ENCODE results near the gene KRTAP13-2.

Gene KRTAP13-2

GRCh38 chr21:30382201-30382600, 10.1 kb upstream of the KRTAP13-2 start:
- DNase-seq, result no peak
- no peaks in the 10 kb centered on the region for H3K36me3 ChIP-seq
- no peaks in the 10 kb centered on the region for H3K4me1 ChIP-seq
- no peaks in the 10 kb centered on the region for H3K9me3 ChIP-seq
- no peaks in the 10 kb centered on the region for H3K27me3 ChIP-seq
- TF ChIP-seq CTCF (IDR thresholded peaks at IDR 0.05; ENCODE audit: low read depth, low read length), result no peak
- H3K4me3 ChIP-seq (ENCODE audit: low read depth, low read length), result no peak overlapping the region

- Histone ChIP-seq H3K36me3 (no peaks in the 10 kb centered on the region), H3K27me3 (no peaks in the 10 kb centered on the region), H3K4me3 (ENCODE audit: low read depth, low read length) (no peak overlapping the region), H3K4me1 (no peaks in the 10 kb centered on the region), H3K9me3 (no peaks in the 10 kb centered on the region)
- DNase-seq, result no peak
- TF ChIP-seq CTCF (IDR thresholded peaks at IDR 0.05; ENCODE audit: low read depth, low read length), result no peak
Observed at GRCh38 chr21:30355906-30356305, 16.2 kb downstream of the KRTAP13-2 start.

- Histone ChIP-seq H3K4me3 (ENCODE audit: low read depth, low read length) (no peak overlapping the region), H3K9me3 (no peaks in the 10 kb centered on the region), H3K27me3 (no peaks in the 10 kb centered on the region), H3K36me3 (no peaks in the 10 kb centered on the region), H3K4me1 (no peaks in the 10 kb centered on the region)
- DNase-seq, result no peak
- no peak for TF ChIP-seq CTCF (IDR thresholded peaks at IDR 0.05; ENCODE audit: low read depth, low read length)
Observed at GRCh38 chr21:30354308-30355005, 17.6 kb downstream of the KRTAP13-2 start.

- Histone ChIP-seq H3K9me3 (no peaks in the 10 kb centered on the region), H3K4me3 (ENCODE audit: low read depth, low read length) (no peak overlapping the region), H3K27me3 (no peaks in the 10 kb centered on the region), H3K4me1 (no peaks in the 10 kb centered on the region), H3K36me3 (no peaks in the 10 kb centered on the region)
- TF ChIP-seq CTCF (IDR thresholded peaks at IDR 0.05; ENCODE audit: low read depth, low read length), result no peak
- no peak for DNase-seq
Observed at GRCh38 chr21:30351534-30351933, 20.5 kb downstream of the KRTAP13-2 start.

- Histone ChIP-seq H3K27me3 (no peaks in the 10 kb centered on the region), H3K9me3 (no peaks in the 10 kb centered on the region), H3K4me1 (no peaks in the 10 kb centered on the region), H3K36me3 (no peaks in the 10 kb centered on the region), H3K4me3 (ENCODE audit: low read depth, low read length) (no peak overlapping the region)
- no peak for TF ChIP-seq CTCF (IDR thresholded peaks at IDR 0.05; ENCODE audit: low read depth, low read length)
- no peak for DNase-seq
Observed at GRCh38 chr21:30349572-30349971, 22.5 kb downstream of the KRTAP13-2 start.

- no peak for TF ChIP-seq CTCF (IDR thresholded peaks at IDR 0.05; ENCODE audit: low read depth, low read length)
Observed at GRCh38 chr21:30348506-30348905, 23.6 kb downstream of the KRTAP13-2 start, which contains the start of gene KRTAP23-1. TSS of gene KRTAP23-1 (minus strand) at chr21:30348606. CDS start at chr21:30348606, 0 bp downstream.

More at GRCh38 chr21:30348506-30348905, 23.6 kb downstream of the KRTAP13-2 start, which contains the start of gene KRTAP23-1:
- no peak for DNase-seq
- Histone ChIP-seq H3K4me3 (ENCODE audit: low read depth, low read length) (no peak within 1 kb of the TSS), H3K36me3 (no peaks in the 10 kb centered on the region), H3K4me1 (no peaks in the 10 kb centered on the region), H3K27me3 (no peaks in the 10 kb centered on the region), H3K9me3 (no peaks in the 10 kb centered on the region)
